Trophoblast cell (in vitro differentiated cells and primary cell): Measurements from ENCODE around the gene PPIA.

Source experiments
- DNase-seq, 2 donors: peaks; one replicate each; pipeline ENCODE4 v3.0.0-alpha.2; 2016
- H2AFZ ChIP-seq: 2 replicates; pipeline ENCODE4 v1.6.1; 2013; ENCODE audit warnings: low read length, moderate library complexity, mild to moderate bottlenecking; ENCODE audit not compliant: insufficient read depth, poor library complexity
- H2AK5ac ChIP-seq: 2 replicates; pipeline ENCODE4 v1.6.1; 2013; ENCODE audit warnings: mild to moderate bottlenecking, low read length
- H2BK120ac ChIP-seq: 2 replicates; pipeline ENCODE4 v1.6.1; 2013; ENCODE audit warnings: low read length, mild to moderate bottlenecking, moderate library complexity; ENCODE audit not compliant: insufficient read depth, poor library complexity
- H2BK12ac ChIP-seq: 2 replicates; pipeline ENCODE4 v1.6.1; 2013; ENCODE audit warnings: mild to moderate bottlenecking, low read length, moderate library complexity
- H2BK5ac ChIP-seq: 2 replicates; pipeline ENCODE4 v1.6.1; 2013; ENCODE audit warnings: low read length, low read depth, moderate library complexity, mild to moderate bottlenecking; ENCODE audit not compliant: poor library complexity
- H3K14ac ChIP-seq: 2 replicates; pipeline ENCODE4 v1.6.1; 2013; ENCODE audit warnings: mild to moderate bottlenecking, low read length
- H3K18ac ChIP-seq: 2 replicates; pipeline ENCODE4 v1.6.1; 2013; ENCODE audit warnings: mild to moderate bottlenecking, low read length
- H3K23ac ChIP-seq: 2 replicates; pipeline ENCODE4 v1.6.1; 2013; ENCODE audit warnings: low read length
- H3K27ac ChIP-seq: 2 replicates; pipeline ENCODE4 v1.5.1; 2013; ENCODE audit warnings: low read depth, mild to moderate bottlenecking, inconsistent platforms, low read length, moderate library complexity
- H3K27me3 ChIP-seq: 2 replicates; pipeline ENCODE4 v1.6.1; 2013; ENCODE audit warnings: inconsistent platforms, mild to moderate bottlenecking, low read length, moderate library complexity; ENCODE audit not compliant: insufficient read depth
- H3K36me3 ChIP-seq, 2 experiments: 1 replicate in 1 of 2; 2 replicates in 1 of 2; pipeline ENCODE4 v1.6.1; 2013; ENCODE audit warnings: low read length in 2 of 2, mild to moderate bottlenecking in 2 of 2, moderate library complexity in 1 of 2; ENCODE audit not compliant: insufficient read depth in 2 of 2, control insufficient read depth in 1 of 2
- H3K4ac ChIP-seq: 2 replicates; pipeline ENCODE4 v1.6.1; 2013; ENCODE audit warnings: low read depth, mild to moderate bottlenecking, low read length, moderate library complexity
- H3K4me1 ChIP-seq, 2 experiments: 1 replicate in 1 of 2; 2 replicates in 1 of 2; pipeline ENCODE4 v1.6.1; 2013; ENCODE audit warnings: low read length in 2 of 2, mild to moderate bottlenecking in 2 of 2, moderate library complexity in 1 of 2; ENCODE audit not compliant: insufficient read depth in 2 of 2, control insufficient read depth in 1 of 2
- H3K4me2 ChIP-seq: 2 replicates; pipeline ENCODE4 v1.6.1; 2013; ENCODE audit warnings: inconsistent platforms, mild to moderate bottlenecking, low read length, moderate library complexity
- H3K4me3 ChIP-seq: 2 replicates; pipeline ENCODE4 v1.5.1; 2013; ENCODE audit warnings: mild to moderate bottlenecking, low read depth, low read length, inconsistent platforms
- H3K79me1 ChIP-seq: one replicate; pipeline ENCODE4 v1.6.1; 2013; ENCODE audit warnings: low read length
- H3K79me2 ChIP-seq: 2 replicates; pipeline ENCODE4 v1.6.1; 2013; ENCODE audit warnings: low read length, mild to moderate bottlenecking; ENCODE audit not compliant: control insufficient read depth, insufficient read depth, poor library complexity
- H3K9ac ChIP-seq: 2 replicates; pipeline ENCODE4 v1.6.1; 2013; ENCODE audit warnings: mild to moderate bottlenecking, low read length
- H3K9me3 ChIP-seq: 2 replicates; pipeline ENCODE4 v1.6.1; 2013; ENCODE audit warnings: low read depth, mild to moderate bottlenecking, control low read depth, inconsistent platforms, low read length; ENCODE audit not compliant: insufficient read depth
- H4K12ac ChIP-seq: 2 replicates; pipeline ENCODE4 v1.6.1; 2013; ENCODE audit warnings: low read depth, mild to moderate bottlenecking, low read length, moderate library complexity
- H4K8ac ChIP-seq: 2 replicates; pipeline ENCODE4 v1.6.1; 2013; ENCODE audit warnings: low read depth, mild to moderate bottlenecking, low read length, moderate library complexity
- H4K91ac ChIP-seq: one replicate; pipeline ENCODE4 v1.6.1; 2013; ENCODE audit warnings: low read depth, mild to moderate bottlenecking, low read length, moderate library complexity
- WGBS: extraction: QIAGEN DNeasy Blood & Tissue Kit; methylation state at CpG from one replicate; pipeline ENCODE4 v1.1.7; 2013; ENCODE audit warnings: missing lambda C conversion rate; ENCODE audit not compliant: insufficient read length, insufficient coverage; ENCODE audit errors: extremely low coverage; 5-methylcytosine and 5-hydroxymethylcytosine counted together

Gene PPIA

DNA sequence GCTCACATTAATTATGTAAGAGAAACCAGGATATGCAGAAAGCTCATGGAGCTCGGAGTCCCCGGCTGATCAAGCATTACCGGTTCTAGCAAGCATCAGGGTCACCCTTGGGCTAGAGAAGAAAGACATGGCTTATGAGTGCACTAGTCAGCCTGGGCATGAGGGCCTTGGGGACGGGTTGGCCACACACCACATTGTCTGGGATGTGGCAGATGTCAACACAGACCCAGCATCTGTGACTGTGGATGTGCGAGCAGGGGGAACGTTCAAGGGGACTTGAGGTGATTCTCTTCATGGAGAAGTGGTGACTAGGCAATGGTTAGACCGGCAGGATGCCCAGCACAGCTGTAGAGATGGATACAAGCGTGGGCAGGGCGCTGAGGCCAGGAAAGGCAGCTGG, 34.2 kb upstream of the PPIA start:
- Histone ChIP-seq H2BK5ac (no peak overlapping the region), H4K8ac (no peak overlapping the region), H3K36me3 (peaks cover 72 to 83% of the 10 kb centered on the region in 2 experiments), H2AK5ac (no peak overlapping the region), H3K79me2 (no peaks in the 10 kb centered on the region), H3K18ac (no peak overlapping the region), H3K4me1 (no peaks in the 10 kb centered on the region), H4K91ac (no peak overlapping the region), H3K9ac (no peak overlapping the region), H3K27me3 (no peaks in the 10 kb centered on the region), H3K23ac (no peak overlapping the region), H4K12ac (no peak overlapping the region), H2BK120ac (no peak overlapping the region), H3K9me3 (peaks cover 6% of the 10 kb centered on the region), H3K4me3 (no peak overlapping the region), H3K79me1 (no peaks in the 10 kb centered on the region), H3K27ac (no peak overlapping the region), H3K14ac (no peak overlapping the region), H2AFZ (no peak overlapping the region), H3K4me2 (no peak overlapping the region), H2BK12ac (no peak overlapping the region), H3K4ac (no peak overlapping the region)
- no CpG with 5 or more reads among the region's 9 CpGs for WGBS
- peak; percentile 65 to 81 for DNase-seq

- H2AFZ ChIP-seq, result no peak overlapping the region
- no CpG with 5 or more reads among the region's 20 CpGs for WGBS
- no peak overlapping the region for H4K12ac ChIP-seq
- no peaks in the 10 kb centered on the region for H3K79me2 ChIP-seq
- no peak overlapping the region for H3K4ac ChIP-seq
- H3K18ac ChIP-seq, result no peak overlapping the region
- H4K91ac ChIP-seq, result no peak overlapping the region
- peaks cover 73 to 84% of the 10 kb centered on the region in 2 experiments for H3K36me3 ChIP-seq
- no peak overlapping the region for H2BK5ac ChIP-seq
- H3K9me3 ChIP-seq, result peaks cover 4% of the 10 kb centered on the region
- no peak overlapping the region for H3K9ac ChIP-seq
- peak in 1 of 2 donors; percentile 29 for DNase-seq
- H3K27ac ChIP-seq, result no peak overlapping the region
- H3K14ac ChIP-seq, result no peak overlapping the region
- no peaks in the 10 kb centered on the region for H3K79me1 ChIP-seq
- H3K4me2 ChIP-seq, result no peak overlapping the region
- H3K4me3 ChIP-seq, result no peak overlapping the region
- H4K8ac ChIP-seq, result no peak overlapping the region
- H2BK120ac ChIP-seq, result no peak overlapping the region
- no peak overlapping the region for H2AK5ac ChIP-seq
- no peak overlapping the region for H2BK12ac ChIP-seq
- H3K4me1 ChIP-seq, result no peaks in the 10 kb centered on the region
- H3K27me3 ChIP-seq, result no peaks in the 10 kb centered on the region
- H3K23ac ChIP-seq, result no peak overlapping the region
These were observed 33.6 kb upstream of the PPIA start for GRCh38 chr7:44762726-44763522.

DNA sequence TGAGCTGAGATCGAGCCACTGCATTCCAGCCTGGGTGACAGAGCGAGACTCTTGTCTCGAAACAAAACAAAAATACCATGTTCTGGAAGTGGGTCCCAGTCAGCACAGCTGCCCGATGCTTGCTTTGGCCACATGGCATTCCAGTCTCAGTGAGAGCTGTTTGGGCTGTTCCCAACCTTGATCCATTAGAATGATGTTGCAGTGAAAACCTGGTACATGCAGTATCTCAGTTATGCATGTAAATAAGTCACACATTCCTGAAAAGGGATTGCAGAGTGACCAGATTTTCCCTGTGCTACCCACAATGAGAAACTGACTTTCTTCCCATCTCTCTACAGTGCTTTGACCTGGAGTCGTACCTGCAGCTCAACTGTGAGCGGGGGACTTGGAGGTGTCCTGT, 32.4 kb upstream of the PPIA start:
- Histone ChIP-seq H2AFZ (no peak overlapping the region), H3K18ac (no peak overlapping the region), H2BK12ac (no peak overlapping the region), H3K79me1 (no peaks in the 10 kb centered on the region), H3K4me2 (no peak overlapping the region), H3K27ac (no peak overlapping the region), H3K14ac (no peak overlapping the region), H4K8ac (no peak overlapping the region), H2AK5ac (no peak overlapping the region), H3K4me3 (no peak overlapping the region), H3K9me3 (peaks cover 1% of the 10 kb centered on the region), H3K4ac (no peak overlapping the region), H4K12ac (no peak overlapping the region), H3K36me3 (peaks cover 73 to 84% of the 10 kb centered on the region in 2 experiments), H3K27me3 (no peaks in the 10 kb centered on the region), H2BK5ac (no peak overlapping the region), H3K4me1 (no peaks in the 10 kb centered on the region), H2BK120ac (no peak overlapping the region), H4K91ac (no peak overlapping the region), H3K79me2 (no peaks in the 10 kb centered on the region), H3K23ac (no peak overlapping the region), H3K9ac (no peak overlapping the region)
- no CpG with 5 or more reads among the region's 6 CpGs for WGBS
- peak; percentile 60 to 86 for DNase-seq

GRCh38 chr7:44764665-44765578, 31.6 kb upstream of the PPIA start:
- Histone ChIP-seq H2BK120ac (no peak overlapping the region), H3K23ac (no peak overlapping the region), H3K79me1 (no peaks in the 10 kb centered on the region), H3K36me3 (peaks cover 66 to 77% of the 10 kb centered on the region in 2 experiments), H3K27ac (no peak overlapping the region), H3K14ac (no peak overlapping the region), H3K9me3 (no peaks in the 10 kb centered on the region), H2BK5ac (no peak overlapping the region), H3K18ac (no peak overlapping the region), H3K27me3 (no peaks in the 10 kb centered on the region), H3K4me2 (no peak overlapping the region), H3K9ac (no peak overlapping the region), H3K4ac (no peak overlapping the region), H4K12ac (no peak overlapping the region), H2AK5ac (no peak overlapping the region), H4K8ac (no peak overlapping the region), H2BK12ac (no peak overlapping the region), H3K4me3 (no peak overlapping the region), H2AFZ (no peak overlapping the region), H3K79me2 (no peaks in the 10 kb centered on the region), H3K4me1 (peaks cover 0 to 3% of the 10 kb centered on the region in 2 experiments), H4K91ac (no peak overlapping the region)
- peak; percentile 82 to 90 for DNase-seq
- no CpG with 5 or more reads among the region's 22 CpGs for WGBS
